Prostate gland (tissue), 2 donors: Measurements from ENCODE around the gene ADAMTSL1. TPM values are rescaled to one million over a fixed set of nuclear protein-coding genes. Genes with fewer than 3 reads are reported as not detected.

ENCODE experiments used
- DNase-seq: peaks from one replicate; pipeline ENCODE4 v3.0.0-alpha.2; 2019; ENCODE audit warnings: low spot score
- H3K27ac ChIP-seq, 2 donors: fragments of 200-600 bp; sonication (generic); 2 replicates each; pipeline ENCODE4 v1.5.1; 2017 to 2019
- H3K27me3 ChIP-seq: fragments of 200-600 bp; sonication (generic); replicated peaks from 2 replicates; pipeline ENCODE4 v1.5.1; 2019; ENCODE audit not compliant: insufficient read depth
- H3K36me3 ChIP-seq, 2 donors: fragments of 200-600 bp; sonication (generic); 1 replicate in 1 of 2; 2 replicates in 1 of 2; pipeline versions ENCODE4 v1.5.1 to v1.8.1; 2017 to 2019
- H3K4me1 ChIP-seq: fragments of 200-600 bp; sonication (generic); replicated peaks from 2 replicates; pipeline ENCODE4 v1.5.1; 2019
- H3K4me3 ChIP-seq, 2 donors: fragments of 200-600 bp; sonication (generic); 2 replicates each; pipeline ENCODE4 v1.5.1; 2017 to 2019
- H3K9me3 ChIP-seq: fragments of 200-600 bp; sonication (generic); 2 replicates; pipeline ENCODE4 v1.5.1; 2017
- CTCF ChIP-seq, 4 experiments: fragments of 200-600 bp in 2 of 4; fragments of 450-650 bp in 2 of 4; sonication (generic) in 2 of 4; IDR thresholded peaks; 1 replicate in 3 of 4; 2 replicates in 1 of 4; pipeline ENCODE4 v1.5.1; 2016 to 2019; ENCODE audit warnings: antibody characterized with exemption in 4 of 4, mild to moderate bottlenecking in 2 of 4, moderate library complexity in 2 of 4
- POLR2A ChIP-seq: fragments of 450-650 bp; IDR thresholded peaks from one replicate; pipeline ENCODE4 v1.6.1; 2016; ENCODE audit warnings: antibody characterized with exemption, mild to moderate bottlenecking
- POLR2AphosphoS5 ChIP-seq: sonication (generic); formaldehyde crosslinking; IDR thresholded peaks from one replicate; pipeline ENCODE4 v1.6.1; 2017; ENCODE audit warnings: antibody characterized with exemption
- WGBS: methylation state at CpG from one replicate; pipeline ENCODE4 v1.1.5; 2018; 5-methylcytosine and 5-hydroxymethylcytosine counted together
- intact Hi-C: fragments of 100-400 bp; cut with DNase I; formaldehyde crosslinking; loops from one replicate; pipeline ENCODE4 v1.14.2; 2022
- total RNA-seq, 2 donors: library from RNA; depleted of rRNA; stranded (reverse); fragments of >200 nt; gene quantifications; one replicate each; pipeline ENCODE4 v1.1.0, GENCODE V29; 2016

Gene ADAMTSL1
- total RNA-seq, 2 donors from 2014 or later, result 9.8 to 18.1 TPM

- Histone ChIP-seq H3K9me3 (no peaks in the 10 kb centered on the region), H3K36me3 (no peaks in the 10 kb centered on the region), H3K27ac (no peak overlapping the region), H3K27me3 (no peaks in the 10 kb centered on the region), H3K4me1 (no peaks in the 10 kb centered on the region), H3K4me3 (no peak overlapping the region)
- DNase-seq, result no peak
- WGBS, result 39% methylated on average over 3 of the region's 3 CpGs
- intact Hi-C loops, result loop anchor here (10.0 kb wide), 1 partner anchor 52 kb away; no protein-coding TSS in a partner anchor
- TF ChIP-seq POLR2AphosphoS5 (no peak), CTCF (IDR thresholded peaks at IDR 0.05) (no peak), POLR2A (no peak)
Observed at GRCh38 chr9:18756712-18757125, 282.8 kb downstream of the ADAMTSL1 start.

- no peak overlapping the region for H3K27ac ChIP-seq
- H3K27me3 ChIP-seq, result no peaks in the 10 kb centered on the region
- intact Hi-C loops, result loop anchor here (10.0 kb wide), 1 partner anchor 55 kb away; no protein-coding TSS in a partner anchor
- H3K4me3 ChIP-seq, result no peak overlapping the region
- no peak for DNase-seq
- no peak for TF ChIP-seq POLR2A
- TF ChIP-seq CTCF (IDR thresholded peaks at IDR 0.05), result no peak
- no peaks in the 10 kb centered on the region for H3K36me3 ChIP-seq
- no peaks in the 10 kb centered on the region for H3K9me3 ChIP-seq
- WGBS, result 90% methylated on average over 4 of the region's 4 CpGs
- H3K4me1 ChIP-seq, result no peaks in the 10 kb centered on the region
Observed at GRCh38 chr9:18759827-18760226, 285.9 kb downstream of the ADAMTSL1 start.

GRCh38 chr9:18761742-18762300 is 287.9 kb downstream of the ADAMTSL1 start:
- Histone ChIP-seq H3K4me3 (no peak overlapping the region), H3K36me3 (no peaks in the 10 kb centered on the region), H3K9me3 (no peaks in the 10 kb centered on the region), H3K27ac (no peak overlapping the region), H3K4me1 (no peaks in the 10 kb centered on the region), H3K27me3 (no peaks in the 10 kb centered on the region)
- WGBS, result 88% methylated on average over 2 of the region's 2 CpGs
- intact Hi-C loops, result no loop called here
- DNase-seq, result no peak
- TF ChIP-seq POLR2A (no peak), CTCF (IDR thresholded peaks at IDR 0.05) (no peak), POLR2AphosphoS5 (no peak)

GRCh38 chr9:18766989-18767550 is 293.1 kb downstream of the ADAMTSL1 start:
- Histone ChIP-seq H3K36me3 (no peaks in the 10 kb centered on the region), H3K9me3 (no peaks in the 10 kb centered on the region), H3K4me1 (no peaks in the 10 kb centered on the region), H3K4me3 (no peak overlapping the region), H3K27me3 (no peaks in the 10 kb centered on the region), H3K27ac (no peak overlapping the region)
- intact Hi-C loops, result no loop called here
- WGBS, result 94% methylated on average over 3 of the region's 3 CpGs
- no peak for DNase-seq
- TF ChIP-seq POLR2A (no peak), POLR2AphosphoS5 (no peak), CTCF (IDR thresholded peaks at IDR 0.05) (no peak)

- TF ChIP-seq POLR2AphosphoS5 (no peak), POLR2A (no peak)
- intact Hi-C loops, result no loop called here
- Histone ChIP-seq H3K4me3 (no peak overlapping the region), H3K9me3 (no peaks in the 10 kb centered on the region), H3K27ac (no peak overlapping the region), H3K36me3 (no peaks in the 10 kb centered on the region), H3K27me3 (no peaks in the 10 kb centered on the region), H3K4me1 (no peaks in the 10 kb centered on the region)
- DNase-seq, result no peak
- 82% methylated on average over 6 of the region's 6 CpGs for WGBS
Observed at GRCh38 chr9:18768951-18769622, 295.1 kb downstream of the ADAMTSL1 start.
